OCI-LY7 (cell line): ENCODE data around the gene MGST3. TPM values are rescaled to one million over a fixed set of nuclear protein-coding genes. Genes with fewer than 3 reads are reported as not detected.

Source experiments
- BruUV-seq: library from RNA; stranded (reverse); fragments of 400-500 nt; replicated peaks from 2 replicates; lab custom pipeline; 2021; lab: Mats Ljungman, UMichigan
- CTCF ChIA-PET: fragments of 300-600 bp; sonication (Branson Sonifier 250); formaldehyde crosslinking; loops from one replicate; lab custom pipeline; 2022; ENCODE audit warnings: antibody characterized with exemption; ENCODE audit not compliant: unreplicated experiment; lab: Charles Lee
- POLR2A ChIA-PET: fragments of 300-600 bp; sonication (Branson Sonifier 250); formaldehyde crosslinking; loops from one replicate; lab custom pipeline; 2022; ENCODE audit warnings: antibody characterized with exemption; lab: Charles Lee
- DNase-seq: peaks from one replicate; pipeline ENCODE4 v3.0.0-alpha.2; 2015; ENCODE audit warnings: low spot score
- H2AFZ ChIP-seq: fragments of 200-600 bp; sonication (generic), shearing (Covaris generic); 2 replicates; pipeline ENCODE4 v1.6.1; 2014; ENCODE audit warnings: mild to moderate bottlenecking, antibody characterized with exemption, low read length, moderate library complexity
- H3K27ac ChIP-seq: fragments of 200-600 bp; sonication (generic); 2 replicates; pipeline ENCODE4 v1.5.1; 2014; ENCODE audit warnings: mixed run types, low read depth, mild to moderate bottlenecking, moderate library complexity, low read length, inconsistent platforms; ENCODE audit not compliant: poor library complexity, severe bottlenecking
- H3K36me3 ChIP-seq: fragments of 200-600 bp; sonication (generic); 2 replicates; pipeline ENCODE4 v1.6.1; 2014; ENCODE audit warnings: mild to moderate bottlenecking, antibody characterized with exemption, low read length, moderate library complexity, mixed read lengths; ENCODE audit not compliant: insufficient read depth
- H3K4me1 ChIP-seq: fragments of 200-600 bp; sonication (generic); 2 replicates; pipeline ENCODE4 v1.5.1; 2014; ENCODE audit warnings: mild to moderate bottlenecking, low read length; ENCODE audit not compliant: insufficient read depth, poor library complexity, severe bottlenecking
- H3K4me2 ChIP-seq: fragments of 200-600 bp; sonication (generic); 2 replicates; pipeline ENCODE4 v1.6.1; 2014; ENCODE audit warnings: mild to moderate bottlenecking, low read length
- H3K4me3 ChIP-seq: fragments of 200-600 bp; sonication (generic); 2 replicates; pipeline ENCODE4 v1.5.1; 2014; ENCODE audit warnings: mild to moderate bottlenecking, low read depth, low read length; ENCODE audit not compliant: poor library complexity, severe bottlenecking
- H3K79me2 ChIP-seq: fragments of 200-600 bp; sonication (generic); 2 replicates; pipeline ENCODE4 v1.6.1; 2016; ENCODE audit warnings: low read depth, mild to moderate bottlenecking, low read length, moderate library complexity, mixed read lengths; ENCODE audit not compliant: insufficient read depth
- H3K9me2 ChIP-seq: fragments of 200-600 bp; sonication (generic); 2 replicates; pipeline ENCODE4 v1.6.1; 2016; ENCODE audit warnings: mild to moderate bottlenecking, low read length, mixed read lengths; ENCODE audit not compliant: insufficient read depth
- H3K9me3 ChIP-seq: fragments of 200-600 bp; sonication (generic); 2 replicates; pipeline ENCODE4 v1.6.1; 2014; ENCODE audit warnings: mild to moderate bottlenecking, mixed run types, low read length, mixed read lengths
- H4K20me1 ChIP-seq: fragments of 200-600 bp; sonication (generic); 2 replicates; pipeline ENCODE4 v1.6.1; 2014; ENCODE audit warnings: mild to moderate bottlenecking, antibody characterized with exemption, low read length, moderate library complexity, mixed read lengths; ENCODE audit not compliant: insufficient read depth
- EZH2phosphoT487 ChIP-seq: fragments of 200-600 bp; sonication (generic); IDR thresholded peaks from 2 replicates; pipeline ENCODE4 v1.6.1; 2018; ENCODE audit warnings: low read depth, borderline replicate concordance, mild to moderate bottlenecking, mixed run types, antibody characterized with exemption, low read length, moderate library complexity, mixed read lengths
- intact Hi-C: fragments of 100-400 bp; cut with micrococcal nuclease; formaldehyde crosslinking; loops from one replicate; pipeline ENCODE4 v1.10.0; 2022; ENCODE audit not compliant: unreplicated experiment
- total RNA-seq, 2 experiments: library from RNA; depleted of rRNA in 1 of 2; stranded (reverse); fragments of >200 nt in 1 of 2; shearing (Covaris generic) in 1 of 2; gene quantifications; 2 replicates each; pipeline ENCODE4 v1.2.3, GENCODE V29; 2014 to 2022
- TF ChIP-seq, protein P1 (sequence below): fragments of 200-600 bp; sonication (generic); conservative IDR thresholded peaks from 2 replicates; pipeline ENCODE4 v1.5.1; 2014; ENCODE audit warnings: mild to moderate bottlenecking, antibody characterized with exemption, low read length, moderate library complexity, mixed read lengths

MGST3 gene
- total RNA-seq, 2 experiments from 2014 or later, result 115 to 127 TPM

DNA sequence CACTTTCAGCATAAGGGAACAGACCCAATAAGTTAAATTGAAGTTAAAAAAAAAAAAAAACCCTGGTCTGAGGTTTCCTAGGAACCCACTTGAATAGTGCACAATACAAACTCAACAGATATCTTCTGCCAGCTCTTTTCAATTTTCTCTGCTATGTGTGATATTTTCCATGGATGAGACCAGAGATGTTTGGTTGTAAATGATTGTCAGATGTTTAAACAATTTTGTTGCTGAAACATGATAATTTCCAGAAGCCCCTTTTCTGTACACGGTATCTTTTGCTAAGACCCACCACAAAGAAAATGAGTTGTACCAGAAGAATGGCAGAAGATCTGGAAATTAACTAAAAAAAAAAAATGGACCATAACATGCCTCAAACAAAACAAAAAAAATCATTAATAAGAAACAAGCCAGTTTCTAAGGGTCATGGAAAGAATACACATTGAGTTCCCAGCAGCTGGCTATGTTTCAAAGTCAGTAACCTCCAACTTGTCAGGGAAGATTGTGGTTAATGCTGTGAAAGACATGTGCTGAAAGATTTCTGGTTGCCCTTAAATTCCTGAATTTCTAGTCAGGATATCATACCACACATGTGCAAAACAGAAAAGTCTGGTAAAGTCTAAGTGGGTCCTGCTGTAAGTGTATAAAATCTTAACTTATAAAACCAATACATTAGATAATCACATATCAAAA, 35.6 kb upstream of the MGST3 start:
- DNase-seq, result no peak
- Histone ChIP-seq H3K9me2 (no peaks in the 10 kb centered on the region), H3K4me1 (peaks cover 19% of the 10 kb centered on the region), H3K36me3 (no peaks in the 10 kb centered on the region), H3K27ac (no peak overlapping the region), H3K4me3 (no peak overlapping the region), H3K4me2 (no peak overlapping the region), H2AFZ (no peak overlapping the region), H3K79me2 (no peaks in the 10 kb centered on the region), H4K20me1 (no peaks in the 10 kb centered on the region), H3K9me3 (no peaks in the 10 kb centered on the region)
- BruUV-seq, result no TSS peak
- TF ChIP-seq, protein P1, sequence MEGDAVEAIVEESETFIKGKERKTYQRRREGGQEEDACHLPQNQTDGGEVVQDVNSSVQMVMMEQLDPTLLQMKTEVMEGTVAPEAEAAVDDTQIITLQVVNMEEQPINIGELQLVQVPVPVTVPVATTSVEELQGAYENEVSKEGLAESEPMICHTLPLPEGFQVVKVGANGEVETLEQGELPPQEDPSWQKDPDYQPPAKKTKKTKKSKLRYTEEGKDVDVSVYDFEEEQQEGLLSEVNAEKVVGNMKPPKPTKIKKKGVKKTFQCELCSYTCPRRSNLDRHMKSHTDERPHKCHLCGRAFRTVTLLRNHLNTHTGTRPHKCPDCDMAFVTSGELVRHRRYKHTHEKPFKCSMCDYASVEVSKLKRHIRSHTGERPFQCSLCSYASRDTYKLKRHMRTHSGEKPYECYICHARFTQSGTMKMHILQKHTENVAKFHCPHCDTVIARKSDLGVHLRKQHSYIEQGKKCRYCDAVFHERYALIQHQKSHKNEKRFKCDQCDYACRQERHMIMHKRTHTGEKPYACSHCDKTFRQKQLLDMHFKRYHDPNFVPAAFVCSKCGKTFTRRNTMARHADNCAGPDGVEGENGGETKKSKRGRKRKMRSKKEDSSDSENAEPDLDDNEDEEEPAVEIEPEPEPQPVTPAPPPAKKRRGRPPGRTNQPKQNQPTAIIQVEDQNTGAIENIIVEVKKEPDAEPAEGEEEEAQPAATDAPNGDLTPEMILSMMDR, result no peak
- TF ChIP-seq EZH2phosphoT487, result no peak
- intact Hi-C loops, result no loop called here
- ChIA-PET CTCF (no interaction called here), POLR2A (interaction anchor here (0.7 to 1.1 kb wide), 2 partner anchors 13 to 202 kb away, joined by 3 to 4 read pairs; no protein-coding TSS in a partner anchor)

DNA sequence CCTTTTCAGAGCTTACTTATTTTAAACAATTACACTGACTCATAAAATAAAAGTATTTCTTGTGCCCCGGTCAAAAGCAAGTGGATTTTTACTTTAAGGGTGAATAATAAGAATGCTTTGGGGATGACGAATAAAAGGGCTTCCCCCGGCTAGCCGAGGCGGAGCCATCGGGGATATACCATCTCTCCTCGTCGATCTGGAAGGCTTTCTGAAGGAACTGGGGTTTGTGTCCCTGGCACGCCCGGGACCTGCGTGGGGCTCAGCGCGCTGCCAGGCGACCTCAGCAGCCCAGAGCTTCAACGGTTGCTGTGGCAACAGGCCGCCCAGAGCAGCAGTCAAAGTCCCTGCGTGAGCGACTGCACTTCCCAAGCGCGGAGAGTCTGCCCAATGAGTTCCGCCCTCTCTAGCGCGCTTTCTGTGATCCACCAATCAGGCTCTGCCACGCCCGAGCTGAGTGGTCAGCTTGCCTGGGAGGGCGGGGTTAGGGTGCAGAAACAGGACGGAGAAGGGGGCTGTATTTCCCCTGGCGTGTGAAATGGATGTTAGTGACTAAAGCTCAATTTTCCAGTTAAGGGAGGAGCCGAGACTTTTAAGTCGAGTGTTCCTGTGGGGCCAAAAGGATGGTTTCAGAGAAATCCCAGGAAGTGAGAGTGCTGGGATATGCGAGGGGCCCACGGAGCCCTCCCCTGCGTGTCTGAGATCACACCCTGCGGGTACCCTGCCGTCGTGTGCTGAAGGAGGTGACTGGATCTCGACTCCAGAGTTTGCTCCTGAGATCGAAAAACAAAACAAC, 33.0 kb upstream of the MGST3 start:
- Histone ChIP-seq H4K20me1 (no peaks in the 10 kb centered on the region), H3K9me2 (no peaks in the 10 kb centered on the region), H3K4me2 (peak overlapping the region; percentile 83), H3K27ac (peak overlapping the region; percentile 16), H3K36me3 (no peaks in the 10 kb centered on the region), H2AFZ (peak overlapping the region; percentile 96), H3K9me3 (no peaks in the 10 kb centered on the region), H3K4me1 (peaks cover 31% of the 10 kb centered on the region), H3K4me3 (peak overlapping the region; percentile 68), H3K79me2 (no peaks in the 10 kb centered on the region)
- TF ChIP-seq, protein P1, result no peak
- no peak for TF ChIP-seq EZH2phosphoT487
- no TSS peak for BruUV-seq
- POLR2A ChIA-PET, result interaction anchor here (0.5 to 3.7 kb wide), 11 partner anchors 11 to 316 kb away, joined by 3 to 22 read pairs (median 4); no protein-coding TSS in a partner anchor
- intact Hi-C loops, result loop anchor here (2.0 kb wide), 1 partner anchor 171 kb away; the partner anchor contains the start of gene TMCO1
- CTCF ChIA-PET, result interaction anchor here (0.8 to 1.1 kb wide), 2 partner anchors 88 to 170 kb away, joined by 3 read pairs; no protein-coding TSS in a partner anchor
- DNase-seq, result peak; percentile 97
